Measurements from ENCODE around the gene XDH.

The XDH gene

DNA sequence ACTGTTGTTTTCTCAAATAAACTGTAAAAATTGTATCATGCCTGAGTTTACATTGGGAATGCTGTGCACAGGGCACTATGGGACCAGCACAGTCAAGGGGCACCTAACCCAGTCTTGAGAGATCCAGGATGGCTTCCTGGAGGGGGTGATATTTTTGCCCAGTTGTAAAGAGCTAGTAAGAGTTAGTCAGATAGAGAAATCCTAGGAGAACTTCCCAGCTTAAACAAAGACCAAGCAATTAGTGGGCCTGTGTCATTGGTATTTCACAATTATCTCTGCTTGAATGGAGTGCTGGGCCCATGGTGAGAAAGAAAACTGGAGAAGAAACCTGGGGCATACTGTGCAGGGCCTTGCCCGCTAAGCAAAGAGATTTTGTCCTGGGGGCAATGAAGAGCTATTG lies 12.2 kb downstream of the XDH start:
- no peak for DNase-seq (ENCODE audit: low read depth)

- DNase-seq (ENCODE audit: low read depth): no peak
Measured at GRCh38 chr2:31401580-31401979, 13.0 kb downstream of the XDH start.

DNA sequence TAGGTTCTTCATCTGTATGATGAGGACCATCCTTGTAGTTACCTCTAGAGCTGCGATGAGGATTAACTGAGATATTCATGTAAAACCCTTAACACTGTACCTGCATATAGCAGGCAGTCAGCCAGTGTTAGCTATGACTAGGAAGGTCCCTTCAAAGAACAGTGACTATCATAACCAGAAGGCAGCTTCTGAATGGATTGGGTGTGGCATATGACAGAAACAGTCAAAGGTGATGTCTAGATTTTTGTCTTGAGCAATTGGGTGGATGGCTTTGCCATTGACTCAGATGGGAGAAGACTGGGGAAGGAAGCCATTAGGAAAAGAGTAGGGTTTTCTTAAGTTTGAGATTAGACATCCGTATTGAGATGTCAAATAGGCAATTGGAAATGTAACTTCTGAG lies 15.7 kb downstream of the XDH start:
- no peak for DNase-seq (ENCODE audit: low read depth)

GRCh38 chr2:31397094-31397493 lies 17.4 kb downstream of the XDH start:
- DNase-seq (ENCODE audit: low read depth): no peak

GRCh38 chr2:31390324-31390723 lies 24.2 kb downstream of the XDH start:
- DNase-seq (ENCODE audit: low read depth): no peak

- DNase-seq (ENCODE audit: low read depth): no peak
Measured at GRCh38 chr2:31388736-31389135, 25.8 kb downstream of the XDH start.

GRCh38 chr2:31387850-31388249 lies 26.7 kb downstream of the XDH start:
- no peak for DNase-seq (ENCODE audit: low read depth)

GRCh38 chr2:31386648-31387047 lies 27.9 kb downstream of the XDH start:
- no peak for DNase-seq (ENCODE audit: low read depth)

DNA sequence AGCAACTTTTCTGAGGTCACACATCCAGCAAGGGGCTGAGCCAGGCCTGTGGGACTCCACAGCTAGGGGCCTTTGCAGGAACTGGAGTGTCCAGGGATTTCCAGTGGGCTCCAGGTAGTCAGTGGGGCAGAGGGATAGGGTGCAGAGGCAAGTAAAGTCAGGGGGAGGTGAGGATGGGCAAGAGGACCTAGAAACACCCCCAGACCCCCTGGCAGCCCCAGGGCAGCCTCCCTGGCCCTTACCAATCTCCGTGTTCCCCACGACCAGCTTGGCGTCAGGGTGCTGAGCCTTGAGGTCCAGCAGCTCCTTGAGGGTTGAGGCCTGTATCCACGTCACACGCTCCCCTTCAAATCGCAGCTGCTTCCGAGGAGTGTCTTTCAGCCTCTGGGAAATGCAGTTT lies 28.4 kb downstream of the XDH start:
- no peak for DNase-seq (ENCODE audit: low read depth)

DNA sequence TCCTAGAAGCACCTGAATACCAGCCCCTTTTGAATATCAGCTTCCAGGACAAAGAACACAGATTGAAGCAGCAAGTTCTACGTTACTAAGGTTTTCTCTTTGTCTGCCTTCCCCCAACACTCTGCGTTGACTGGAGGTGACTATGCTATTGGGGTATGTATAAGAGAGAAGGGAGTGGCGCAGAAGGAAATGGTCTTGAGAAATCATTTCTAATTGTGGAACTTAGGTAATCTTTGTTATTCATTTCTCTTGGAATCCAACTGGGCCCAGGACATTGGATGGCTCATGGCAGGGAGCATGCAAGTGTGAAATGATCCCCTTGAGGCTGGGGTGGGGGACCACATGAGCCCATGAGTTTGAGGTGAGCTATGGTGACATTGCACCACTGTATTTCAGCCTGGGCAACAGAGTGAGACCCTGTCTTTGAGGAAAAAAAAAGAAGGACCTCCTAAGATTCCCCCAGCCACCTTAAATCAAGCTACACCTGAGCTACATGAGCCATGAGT lies 29.7 kb downstream of the XDH start:
- no peak for DNase-seq (ENCODE audit: low read depth)

GRCh38 chr2:31384351-31384750 lies 30.2 kb downstream of the XDH start:
- DNase-seq (ENCODE audit: low read depth): no peak

GRCh38 chr2:31383471-31384153 lies 30.9 kb downstream of the XDH start:
- no peak for DNase-seq (ENCODE audit: low read depth)

DNA sequence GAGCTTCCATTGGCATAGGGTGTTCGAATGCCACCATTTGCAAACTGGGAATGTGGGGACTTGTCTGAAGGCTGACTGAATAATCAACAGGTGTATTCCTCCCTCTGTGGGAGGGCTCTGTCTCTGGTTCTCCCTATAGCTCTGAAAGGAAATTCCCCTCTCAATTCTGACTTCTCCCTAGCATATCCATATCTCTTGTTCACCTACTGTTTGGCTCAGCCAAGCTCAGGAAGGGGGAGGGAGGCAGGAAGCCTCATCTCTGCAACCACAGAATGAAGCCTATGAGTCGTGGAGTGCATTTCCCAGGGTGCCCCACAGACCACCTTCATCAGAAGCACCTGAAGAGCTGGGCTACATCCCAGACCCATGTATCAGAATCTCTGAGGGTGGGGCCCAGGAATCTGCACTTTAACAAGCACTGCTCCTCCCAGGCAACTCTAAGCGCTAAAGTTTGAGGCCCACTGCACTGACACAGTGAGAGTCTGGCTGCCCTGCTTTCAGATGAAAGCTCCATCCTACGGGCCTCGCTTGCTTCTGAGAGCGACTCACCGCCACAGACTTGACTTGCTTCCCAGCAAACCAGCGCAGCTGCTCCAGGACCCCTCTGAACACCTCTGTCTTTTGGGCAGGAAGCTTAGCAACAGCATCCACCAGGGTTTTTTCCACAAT lies 32.0 kb downstream of the XDH start:
- no peak for DNase-seq (ENCODE audit: low read depth)

GRCh38 chr2:31381601-31382000 lies 32.9 kb downstream of the XDH start:
- DNase-seq (ENCODE audit: low read depth): no peak

DNA sequence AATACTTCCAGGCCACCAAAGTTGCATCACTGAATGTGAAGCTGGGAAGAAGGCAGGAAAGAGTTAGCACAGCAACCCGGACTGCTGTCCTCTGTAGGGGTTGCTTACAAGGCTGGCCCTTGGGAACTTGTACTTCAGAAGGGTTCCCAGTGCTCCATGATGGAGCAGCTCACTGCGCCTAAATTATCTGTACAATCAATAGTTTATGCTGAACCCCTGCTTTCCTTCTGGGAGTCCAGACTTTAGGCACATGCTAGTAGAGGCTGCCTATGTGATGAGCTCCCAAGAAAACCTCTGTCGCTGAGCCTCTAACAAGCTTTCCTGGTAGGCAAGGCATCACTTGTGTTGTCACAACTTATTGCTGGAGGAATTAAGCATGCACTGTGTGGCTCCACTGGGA lies 34.3 kb downstream of the XDH start:
- no peak for DNase-seq (ENCODE audit: low read depth)

- DNase-seq (ENCODE audit: low read depth): no peak
Measured at GRCh38 chr2:31379747-31380146, 34.8 kb downstream of the XDH start.

- no peak for DNase-seq (ENCODE audit: low read depth)
Measured at GRCh38 chr2:31378791-31379501, 35.6 kb downstream of the XDH start.

- DNase-seq (ENCODE audit: low read depth): no peak
Measured at GRCh38 chr2:31378389-31378788, 36.2 kb downstream of the XDH start.

- no peak for DNase-seq (ENCODE audit: low read depth)
Measured at GRCh38 chr2:31373127-31373526, 41.4 kb downstream of the XDH start.

- DNase-seq (ENCODE audit: low read depth): no peak
Measured at GRCh38 chr2:31372097-31372496, 42.4 kb downstream of the XDH start.

GRCh38 chr2:31371691-31372090 lies 42.9 kb downstream of the XDH start:
- no peak for DNase-seq (ENCODE audit: low read depth)

GRCh38 chr2:31366733-31367132 lies 47.8 kb downstream of the XDH start:
- no peak for DNase-seq (ENCODE audit: low read depth)

DNA sequence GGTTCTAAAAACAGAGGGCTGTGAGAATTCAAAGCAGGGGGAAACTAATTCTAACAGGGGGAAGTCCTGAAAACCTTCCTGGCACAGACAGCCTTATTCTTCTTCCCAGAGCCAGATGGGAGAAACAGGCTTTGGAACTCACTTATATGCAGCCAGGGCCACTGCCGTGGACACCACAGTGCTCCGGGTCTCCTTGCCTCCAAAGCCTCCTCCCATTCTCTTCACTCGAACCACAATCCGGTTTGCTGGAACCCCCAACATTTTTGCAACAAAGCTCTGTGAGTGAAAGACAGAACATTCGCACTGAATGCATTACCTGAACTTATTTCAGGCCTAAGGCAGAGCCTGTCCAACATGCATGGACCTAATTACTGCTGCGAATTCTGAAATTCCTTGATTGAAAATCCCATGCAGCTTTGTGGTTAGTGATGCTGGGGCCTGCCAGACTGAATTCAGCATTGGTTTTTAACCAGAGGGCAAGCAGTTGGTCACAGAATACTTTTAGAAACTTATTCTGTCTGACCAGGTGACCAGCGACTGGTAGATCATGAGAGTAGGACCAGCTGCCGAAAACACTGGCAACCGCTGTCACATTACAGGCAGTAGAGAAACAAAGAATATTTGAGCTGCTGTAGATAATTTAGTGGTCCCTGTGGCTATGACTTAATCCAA lies 48.6 kb downstream of the XDH start:
- no peak for DNase-seq (ENCODE audit: low read depth)
